BLaER1 treated with 17β-estradiol and CSF1 and Interleukin-3, amounts not matched to agents 10 nM and 100 nM (cell line): Measurements from ENCODE around the gene WAPL.
"Not testable (repeated sequence)": the region's sequence is repeated elsewhere in the genome, so short reads cannot be mapped to it uniquely, and the experiment has no call there.

ENCODE experiments used
- H3K27ac ChIP-seq, 11 experiments: shearing (Covaris generic); formaldehyde crosslinking; 2 replicates each; pipeline ENCODE4 v1.8.1; 2022
- H3K27me3 ChIP-seq, 11 experiments: shearing (Covaris generic); formaldehyde crosslinking; 2 replicates each; pipeline ENCODE4 v1.8.1; 2022
- H3K36me3 ChIP-seq, 11 experiments: shearing (Covaris generic); formaldehyde crosslinking; 2 replicates each; pipeline ENCODE4 v1.8.1; 2022
- H3K4me1 ChIP-seq, 10 experiments: shearing (Covaris generic); formaldehyde crosslinking; 2 replicates each; pipeline ENCODE4 v1.8.1; 2022
- H3K4me2 ChIP-seq, 11 experiments: shearing (Covaris generic); formaldehyde crosslinking; 2 replicates each; pipeline ENCODE4 v1.8.1; 2022
- H3K4me3 ChIP-seq, 10 experiments: shearing (Covaris generic); formaldehyde crosslinking; 2 replicates each; pipeline ENCODE4 v1.8.1; 2022
- H3K9ac ChIP-seq, 11 experiments: shearing (Covaris generic); formaldehyde crosslinking; 2 replicates each; pipeline ENCODE4 v1.8.1; 2022
- H3K9me3 ChIP-seq, 11 experiments: shearing (Covaris generic); formaldehyde crosslinking; replicated peaks in 1 of 11; 2 replicates each; pipeline ENCODE4 v1.8.1; 2022
- H4K20me1 ChIP-seq, 11 experiments: shearing (Covaris generic); formaldehyde crosslinking; 2 replicates each; pipeline ENCODE4 v1.8.1; 2022
- Cebpa-rat ChIP-seq, 11 experiments: shearing (Covaris generic); IDR thresholded peaks; 2 replicates each; pipeline ENCODE4 v1.8.1; 2022

Gene WAPL

DNA sequence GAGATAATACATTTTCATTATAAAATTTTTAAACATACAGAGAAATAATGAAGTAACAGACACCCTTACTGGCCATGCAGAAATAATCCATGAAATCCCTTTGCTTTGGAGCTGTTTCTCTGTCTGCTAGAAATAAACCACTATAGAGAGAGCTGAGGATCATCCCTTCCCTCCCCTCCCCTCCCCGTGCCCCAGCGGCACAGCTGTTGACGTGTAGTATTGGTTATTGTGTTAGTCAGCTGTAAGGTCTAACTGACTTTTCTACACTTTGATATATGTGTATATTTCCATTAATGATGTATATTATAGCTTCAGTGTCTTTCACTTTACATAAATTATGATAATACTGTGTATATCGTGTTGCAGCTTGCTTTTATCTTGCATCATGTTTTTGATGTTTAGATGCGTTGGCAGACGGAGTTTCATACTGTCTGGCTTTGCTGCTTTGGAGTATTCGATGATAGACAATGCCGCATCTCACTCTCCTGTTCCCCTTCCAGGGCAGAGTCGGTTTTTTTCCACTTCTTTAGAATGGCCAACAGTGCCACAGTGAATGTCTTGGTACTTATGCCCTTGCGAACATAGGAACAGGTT, 127.6 kb downstream of the WAPL start:
- H3K36me3 ChIP-seq, result no peaks in the 10 kb centered on the region
- no peak overlapping the region for H3K9ac ChIP-seq
- no peaks in the 10 kb centered on the region for H4K20me1 ChIP-seq
- H3K27ac ChIP-seq, result no peak overlapping the region
- H3K9me3 ChIP-seq, result peaks cover 0 to 8% (median 0%) of the 10 kb centered on the region in 11 experiments; a peak in 2 of 22 replicates
- no peaks in the 10 kb centered on the region for H3K27me3 ChIP-seq
- no peak for TF ChIP-seq Cebpa-rat (IDR thresholded peaks at IDR 0.05)
- no peak overlapping the region for H3K4me3 ChIP-seq
- peaks cover 0 to 37% (median 26%) of the 10 kb centered on the region in 10 experiments; a peak in 15 of 20 replicates for H3K4me1 ChIP-seq
- H3K4me2 ChIP-seq, result peak overlapping the region in 2 of 11 experiments; percentile 2 to 66; a peak in 1 of 22 replicates

DNA sequence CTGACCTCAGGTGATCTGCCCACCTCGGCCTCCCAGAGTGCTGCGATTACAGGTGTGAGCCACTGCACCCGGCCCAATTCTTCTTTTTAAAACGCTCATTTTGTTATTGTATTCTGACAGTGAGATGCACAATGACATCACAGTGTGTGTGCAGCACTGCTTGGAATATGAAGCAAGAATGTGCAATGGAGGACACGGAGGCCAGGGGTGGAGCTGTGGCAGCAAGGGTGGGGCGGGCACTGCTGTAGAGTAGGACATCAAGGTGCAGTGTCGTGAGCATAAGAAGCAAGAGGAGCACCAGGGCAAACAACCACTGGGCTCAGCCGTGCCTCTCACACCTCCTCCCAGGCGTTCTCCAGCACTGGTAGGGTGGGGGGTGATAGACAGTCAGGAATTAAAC, 128.2 kb downstream of the WAPL start:
- Histone ChIP-seq H3K4me2 (peak overlapping the region in 7 of 11 experiments; percentile 45 to 80 (median 54); a peak in 8 of 22 replicates), H3K9ac (no peak overlapping the region), H3K36me3 (no peaks in the 10 kb centered on the region)

DNA sequence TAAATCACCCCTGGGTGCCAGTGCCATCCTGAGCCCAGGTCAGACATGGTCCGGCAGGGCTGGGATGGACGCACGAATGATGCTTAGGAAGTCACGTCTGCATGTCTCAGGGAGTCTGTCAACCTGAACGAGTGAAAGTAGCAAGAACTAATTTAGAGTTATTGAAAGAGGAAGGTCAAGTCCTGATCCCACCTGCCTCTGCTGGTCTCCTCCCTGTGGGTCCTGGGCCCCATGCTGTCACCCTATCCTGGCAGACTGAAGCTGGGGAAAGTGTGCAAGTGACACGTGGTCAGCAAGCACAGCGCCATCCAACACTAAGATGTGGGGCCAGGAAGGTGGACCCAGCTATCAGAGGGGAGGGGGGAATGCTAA, 128.9 kb downstream of the WAPL start:
- H3K4me3 ChIP-seq, result no peak overlapping the region

More for the DNA sequence above, 128.2 kb downstream of the WAPL start:
- no peak overlapping the region for H3K4me3 ChIP-seq
- TF ChIP-seq Cebpa-rat (IDR thresholded peaks at IDR 0.05), result no peak
- no peaks in the 10 kb centered on the region for H4K20me1 ChIP-seq
- peaks cover 0 to 8% (median 0%) of the 10 kb centered on the region in 11 experiments; a peak in 2 of 22 replicates for H3K9me3 ChIP-seq
- no peaks in the 10 kb centered on the region for H3K27me3 ChIP-seq
- H3K27ac ChIP-seq, result no peak overlapping the region
- peaks cover 0 to 34% (median 26%) of the 10 kb centered on the region in 10 experiments; a peak in 15 of 20 replicates for H3K4me1 ChIP-seq

DNA sequence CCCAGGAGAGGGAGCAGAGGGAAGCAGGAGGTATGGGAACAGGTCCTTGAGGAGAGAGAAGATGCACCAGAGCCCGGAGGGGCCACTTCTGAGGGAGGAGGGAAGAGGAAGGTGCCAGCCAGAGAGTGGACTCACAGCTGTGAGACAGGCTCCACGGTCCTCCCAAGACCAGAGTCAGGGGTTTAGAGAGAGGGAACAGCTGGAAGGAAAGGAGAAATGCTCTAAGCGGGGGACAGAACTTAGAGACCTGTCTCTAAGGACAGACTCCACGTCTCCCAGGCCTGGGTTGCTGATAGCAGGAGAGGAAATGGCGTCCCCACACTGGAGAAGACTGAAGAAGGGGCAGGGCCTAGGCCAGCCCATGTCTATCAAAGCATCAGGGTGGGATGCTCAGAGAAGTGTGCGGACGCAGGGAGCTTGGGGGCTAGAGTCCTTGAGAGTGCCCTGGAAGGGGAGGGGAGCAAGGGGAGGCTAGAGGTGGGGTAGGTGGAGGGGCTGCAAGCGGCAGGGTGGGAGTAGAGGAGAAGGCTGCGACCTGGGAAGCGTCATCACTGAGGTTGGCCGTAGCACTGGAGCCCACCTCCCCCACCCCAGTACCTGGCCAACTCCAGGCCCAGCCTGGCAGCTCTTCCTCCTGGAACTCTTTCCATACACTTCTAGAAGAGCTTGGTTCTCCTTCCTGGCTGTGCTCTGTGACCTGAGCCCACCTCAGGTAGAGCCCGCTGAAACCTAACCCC, 129.4 kb downstream of the WAPL start:
- Histone ChIP-seq H3K27ac (no peak overlapping the region), H3K4me3 (no peak overlapping the region), H3K4me1 (peaks cover 0 to 33% (median 25%) of the 10 kb centered on the region in 10 experiments; a peak in 15 of 20 replicates), H3K9me3 (peaks cover 0 to 8% (median 0%) of the 10 kb centered on the region in 11 experiments; a peak in 2 of 22 replicates), H3K36me3 (no peaks in the 10 kb centered on the region), H3K9ac (no peak overlapping the region; a peak in 1 of 22 replicates), H4K20me1 (no peaks in the 10 kb centered on the region), H3K27me3 (no peaks in the 10 kb centered on the region), H3K4me2 (peak overlapping the region in 9 of 11 experiments; percentile 21 to 80 (median 53); a peak in 17 of 22 replicates)
- TF ChIP-seq Cebpa-rat (IDR thresholded peaks at IDR 0.05), result no peak

More for the DNA sequence above, 128.9 kb downstream of the WAPL start:
- Histone ChIP-seq H3K9ac (peak overlapping the region in 1 of 11 experiments; percentile 24; a peak in 1 of 22 replicates), H3K36me3 (no peaks in the 10 kb centered on the region), H3K9me3 (peaks cover 0 to 8% (median 0%) of the 10 kb centered on the region in 11 experiments; a peak in 2 of 22 replicates), H3K27ac (no peak overlapping the region), H3K4me2 (peak overlapping the region in 9 of 11 experiments; percentile 21 to 80 (median 53); a peak in 15 of 22 replicates), H4K20me1 (no peaks in the 10 kb centered on the region), H3K27me3 (no peaks in the 10 kb centered on the region), H3K4me1 (peaks cover 0 to 33% (median 26%) of the 10 kb centered on the region in 10 experiments; a peak in 15 of 20 replicates)
- TF ChIP-seq Cebpa-rat (IDR thresholded peaks at IDR 0.05), result no peak

DNA sequence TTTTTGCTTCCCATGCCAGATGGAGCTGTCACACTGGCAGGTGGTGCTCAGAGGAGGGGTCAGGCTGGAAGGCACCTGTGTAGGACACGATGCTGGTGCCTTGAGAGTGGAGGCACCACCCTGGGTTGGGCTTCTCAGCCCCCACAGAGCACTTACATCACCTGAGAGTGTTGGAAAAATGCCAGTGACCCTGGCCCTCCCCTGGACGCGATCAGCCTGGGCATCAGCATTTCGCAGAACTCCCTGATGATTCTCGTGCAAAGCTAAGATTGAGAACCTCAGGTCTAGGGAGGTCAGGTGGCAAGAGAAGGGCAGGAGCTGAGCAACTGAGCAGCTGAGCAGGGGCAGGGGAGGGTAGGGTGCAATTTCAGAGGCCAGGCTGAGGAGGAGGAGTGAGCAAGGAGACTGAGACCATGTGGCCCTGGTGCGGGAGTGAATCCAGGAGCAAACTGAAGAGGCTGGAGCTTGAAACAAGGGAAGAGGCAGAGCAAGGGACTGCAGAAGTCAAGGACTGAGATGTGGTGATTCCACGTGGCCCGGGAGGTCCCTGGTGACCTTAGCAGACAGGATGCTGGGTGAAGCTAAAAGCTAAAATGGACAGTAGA, 130.3 kb downstream of the WAPL start:
- Histone ChIP-seq H4K20me1 (no peaks in the 10 kb centered on the region), H3K27ac (no peak overlapping the region), H3K4me2 (peak overlapping the region in 9 of 11 experiments; percentile 7 to 80 (median 53); a peak in 14 of 22 replicates), H3K9me3 (peaks cover 0 to 9% (median 1%) of the 10 kb centered on the region in 11 experiments; a peak in 5 of 22 replicates), H3K4me3 (no peak overlapping the region), H3K4me1 (peaks cover 0 to 33% (median 25%) of the 10 kb centered on the region in 10 experiments; a peak in 15 of 20 replicates), H3K9ac (no peak overlapping the region), H3K27me3 (no peaks in the 10 kb centered on the region), H3K36me3 (no peaks in the 10 kb centered on the region)
- no peak for TF ChIP-seq Cebpa-rat (IDR thresholded peaks at IDR 0.05)

DNA sequence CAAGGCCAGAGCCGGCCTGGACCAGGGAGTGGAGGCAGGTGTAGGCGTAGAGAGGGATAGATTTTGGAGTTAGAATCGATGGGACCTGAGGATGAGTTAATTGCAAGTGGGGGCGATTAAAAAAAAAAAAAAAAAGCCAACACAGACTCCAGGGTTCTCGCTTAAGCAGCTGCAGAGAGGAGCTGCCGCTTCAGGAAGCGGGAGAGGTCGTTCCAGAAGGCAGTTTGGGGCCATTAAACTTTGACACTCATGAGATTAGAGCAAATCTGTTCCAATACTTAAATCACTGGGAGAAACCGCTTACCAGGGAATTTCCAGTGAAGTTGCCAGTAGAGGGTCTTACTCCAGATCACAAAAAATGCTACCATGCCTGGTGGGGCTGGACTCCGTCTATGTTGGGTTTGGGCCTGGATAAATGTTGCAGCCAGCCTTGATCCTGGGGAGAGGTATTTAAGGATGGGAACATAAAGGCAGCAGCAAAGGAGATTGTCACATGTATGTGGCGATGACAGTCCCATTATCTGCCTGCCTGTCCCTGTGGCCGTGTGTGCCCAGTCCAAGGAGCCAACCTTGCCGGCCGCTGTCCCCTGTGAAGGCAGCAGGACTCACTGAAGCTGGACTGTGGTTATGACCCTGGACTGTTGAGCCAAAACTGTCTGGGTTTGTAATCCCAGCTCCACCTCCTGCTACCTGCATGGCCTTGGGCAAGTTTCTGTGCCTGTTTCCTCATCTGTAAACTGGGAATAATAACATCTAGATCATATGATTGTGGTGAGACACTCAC, 131.1 kb downstream of the WAPL start:
- no peak overlapping the region for H3K9ac ChIP-seq
- H3K4me1 ChIP-seq, result peaks cover 0 to 33% (median 25%) of the 10 kb centered on the region in 10 experiments; a peak in 15 of 20 replicates
- no peak for TF ChIP-seq Cebpa-rat (IDR thresholded peaks at IDR 0.05)
- H3K36me3 ChIP-seq, result no peaks in the 10 kb centered on the region
- H3K4me3 ChIP-seq, result no peak overlapping the region
- no peak overlapping the region for H3K27ac ChIP-seq
- H3K4me2 ChIP-seq, result peak overlapping the region in 1 of 11 experiments; percentile 80; a peak in 2 of 22 replicates
- no peaks in the 10 kb centered on the region for H3K27me3 ChIP-seq
- peaks cover 0 to 14% (median 4%) of the 10 kb centered on the region in 11 experiments; a peak in 5 of 22 replicates for H3K9me3 ChIP-seq
- no peaks in the 10 kb centered on the region for H4K20me1 ChIP-seq

DNA sequence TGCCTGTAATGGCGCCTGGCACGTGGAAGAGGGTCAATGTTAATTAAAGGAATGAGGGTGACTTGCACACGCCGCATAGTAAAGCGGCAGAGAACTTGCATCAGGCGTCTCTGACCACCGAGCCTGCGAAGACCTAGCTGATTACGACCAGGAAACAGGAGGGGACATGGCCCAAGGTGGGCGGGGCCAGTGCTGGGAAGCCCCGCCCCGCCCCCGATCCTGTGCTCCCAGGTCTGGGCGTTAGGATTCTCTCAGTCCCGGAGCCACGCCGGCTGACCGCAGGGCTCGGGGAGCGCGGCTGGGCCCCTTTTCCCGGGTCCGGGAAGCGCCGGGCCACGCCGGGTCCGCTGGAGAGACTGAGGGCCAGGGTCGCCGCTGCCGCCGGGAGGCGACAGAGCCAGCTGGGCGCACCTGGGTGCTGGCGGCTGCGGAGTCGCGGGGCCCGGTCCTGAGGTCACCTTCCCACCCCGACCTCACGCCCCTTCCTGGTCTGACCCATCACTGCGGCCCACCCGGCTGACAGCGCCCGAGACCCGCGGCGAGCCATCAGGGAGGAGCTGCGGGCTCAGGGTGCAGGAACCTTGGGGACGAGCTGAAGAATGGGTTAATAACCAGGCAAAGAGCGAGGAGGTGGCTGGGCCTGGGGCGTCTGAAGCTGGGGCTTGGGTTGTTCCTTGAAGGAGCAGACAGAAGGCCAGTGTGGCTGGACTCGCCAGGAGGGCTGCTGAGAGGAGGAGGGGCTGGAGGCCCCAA, 132.0 kb downstream of the WAPL start:
- Histone ChIP-seq H3K4me2 (no peak overlapping the region), H4K20me1 (no peaks in the 10 kb centered on the region), H3K9ac (no peak overlapping the region), H3K9me3 (peaks cover 0 to 14% (median 4%) of the 10 kb centered on the region in 11 experiments; a peak in 5 of 22 replicates), H3K27ac (no peak overlapping the region), H3K4me3 (no peak overlapping the region), H3K4me1 (peaks cover 0 to 33% (median 25%) of the 10 kb centered on the region in 10 experiments; a peak in 16 of 20 replicates), H3K36me3 (no peaks in the 10 kb centered on the region), H3K27me3 (no peaks in the 10 kb centered on the region)
- TF ChIP-seq Cebpa-rat (IDR thresholded peaks at IDR 0.05), result no peak

DNA sequence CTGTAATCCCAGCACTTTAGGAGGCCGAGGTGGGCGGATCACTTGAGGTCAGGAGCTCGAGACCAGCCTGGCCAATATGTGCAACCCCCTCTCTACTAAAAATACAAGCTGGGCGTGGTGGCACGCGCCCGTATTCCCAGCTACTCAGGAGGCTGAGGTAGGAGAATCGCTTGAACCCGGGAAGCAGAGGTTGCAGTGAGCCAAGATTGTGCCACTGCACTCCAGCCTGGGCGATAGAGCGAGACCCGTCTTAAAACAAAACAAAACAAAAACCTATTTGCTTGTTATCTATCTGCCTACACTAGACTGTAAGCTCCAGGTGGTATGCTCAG, 132.5 kb downstream of the WAPL start:
- H3K27me3 ChIP-seq, H4K20me1 ChIP-seq, H3K9ac ChIP-seq, H3K4me3 ChIP-seq, H3K36me3 ChIP-seq, H3K4me2 ChIP-seq, H3K27ac ChIP-seq: not testable (repeated sequence)
- Histone ChIP-seq H3K4me1 (peaks cover 0 to 31% (median 25%) of the 10 kb centered on the region in 10 experiments; a peak in 16 of 20 replicates), H3K9me3 (peaks cover 0 to 14% (median 4%) of the 10 kb centered on the region in 11 experiments; a peak in 5 of 22 replicates)
